GM23338 (cell line): Measurements from ENCODE around the gene ACTR8. TPM values are rescaled to one million over a fixed set of nuclear protein-coding genes. Genes with fewer than 3 reads are reported as not detected.

Experiments used
- ATAC-seq: fragments of 200-7000 bp; cut with Tn5 transposase; 3 replicates; pipeline ENCODE4 v1.9.1; 2020
- DNase-seq: peaks from one replicate; pipeline ENCODE4 v3.0.0-alpha.2; 2015; ENCODE audit warnings: low spot score
- H2AFZ ChIP-seq: fragments of 200-600 bp; sonication (generic); 2 replicates; pipeline ENCODE4 v1.8.0; 2016; ENCODE audit warnings: antibody characterized with exemption, mild to moderate bottlenecking, moderate library complexity
- H3F3A ChIP-seq: fragments of 200-600 bp; sonication (generic); replicated peaks from 2 replicates; pipeline ENCODE4 v1.8.0; 2017; ENCODE audit warnings: antibody characterized with exemption, mixed run types, low read depth
- H3K27ac ChIP-seq: fragments of 200-600 bp; sonication (generic); 2 replicates; pipeline ENCODE4 v1.6.1; 2016; ENCODE audit warnings: low read depth
- H3K27me3 ChIP-seq: fragments of 200-600 bp; sonication (generic); 2 replicates; pipeline ENCODE4 v1.8.0; 2016; ENCODE audit warnings: mild to moderate bottlenecking, mixed run types, moderate library complexity; ENCODE audit not compliant: insufficient read depth
- H3K36me3 ChIP-seq: fragments of 200-600 bp; sonication (generic); 2 replicates; pipeline ENCODE4 v1.8.0; 2016; ENCODE audit warnings: mild to moderate bottlenecking; ENCODE audit not compliant: insufficient read depth
- H3K4me1 ChIP-seq: fragments of 200-600 bp; sonication (generic); 2 replicates; pipeline ENCODE4 v1.8.0; 2016; ENCODE audit warnings: mild to moderate bottlenecking, moderate library complexity; ENCODE audit not compliant: insufficient read depth
- H3K4me2 ChIP-seq: fragments of 200-600 bp; sonication (generic); 2 replicates; pipeline ENCODE4 v1.7.1; 2017; ENCODE audit warnings: mixed run types
- H3K4me3 ChIP-seq: fragments of 200-600 bp; sonication (generic); 2 replicates; pipeline ENCODE4 v1.6.1; 2016; ENCODE audit warnings: mixed run types
- H3K79me2 ChIP-seq: fragments of 200-600 bp; sonication (generic); replicated peaks from 2 replicates; pipeline ENCODE4 v1.8.0; 2017; ENCODE audit warnings: mild to moderate bottlenecking; ENCODE audit not compliant: insufficient read depth
- H3K9me2 ChIP-seq: fragments of 200-600 bp; sonication (generic); 2 replicates; pipeline ENCODE4 v1.8.0; 2017; ENCODE audit not compliant: insufficient read depth
- H4K20me1 ChIP-seq: fragments of 200-600 bp; sonication (generic); replicated peaks from 2 replicates; pipeline ENCODE4 v1.8.0; 2017; ENCODE audit warnings: mild to moderate bottlenecking; ENCODE audit not compliant: insufficient read depth
- H3K27ac Mint-ChIP-seq: 2 replicates; pipeline ENCODE4 v1.8.0; 2020; ENCODE audit warnings: inconsistent platforms, mild to moderate bottlenecking, moderate library complexity, mixed read lengths
- H3K27me3 Mint-ChIP-seq: 3 replicates; pipeline ENCODE4 v1.8.0; 2022; ENCODE audit warnings: low read depth, mild to moderate bottlenecking, moderate library complexity, mixed read lengths, inconsistent platforms; ENCODE audit not compliant: insufficient read depth, poor library complexity
- H3K36me3 Mint-ChIP-seq: 3 replicates; pipeline ENCODE4 v1.8.0; 2021; ENCODE audit warnings: low read depth, mild to moderate bottlenecking, inconsistent platforms, moderate library complexity, mixed read lengths
- H3K4me1 Mint-ChIP-seq: 3 replicates; pipeline ENCODE4 v1.8.0; 2020; ENCODE audit warnings: mild to moderate bottlenecking, inconsistent platforms, mixed read lengths
- H3K4me3 Mint-ChIP-seq: 3 replicates; pipeline ENCODE4 v1.8.0; 2021; ENCODE audit warnings: moderate library complexity, mild to moderate bottlenecking, inconsistent platforms, mixed read lengths
- H3K9me3 Mint-ChIP-seq: 3 replicates; pipeline ENCODE4 v1.8.0; 2020; ENCODE audit warnings: moderate library complexity, mild to moderate bottlenecking, inconsistent platforms, mixed read lengths
- CREB1 ChIP-seq: fragments of 250-450 bp; sonication (Bioruptor Pico); IDR thresholded peaks from 2 replicates; pipeline ENCODE4 v1.5.0; 2020; ENCODE audit warnings: low read depth, mild to moderate bottlenecking, moderate library complexity
- ETS1 ChIP-seq: IDR thresholded peaks from 2 replicates; pipeline ENCODE4 v1.6.1; 2016; ENCODE audit warnings: antibody characterized with exemption
- JUNB ChIP-seq: IDR thresholded peaks from one replicate; pipeline ENCODE4 v1.6.1; 2016; ENCODE audit warnings: antibody characterized with exemption; ENCODE audit not compliant: unreplicated experiment
- POLR2AphosphoS5 ChIP-seq: IDR thresholded peaks from 2 replicates; pipeline ENCODE4 v1.6.1; 2016; ENCODE audit warnings: antibody characterized with exemption, low read depth
- REST ChIP-seq: IDR thresholded peaks from one replicate; pipeline ENCODE4 v1.6.1; 2018; ENCODE audit warnings: antibody characterized with exemption; ENCODE audit not compliant: unreplicated experiment
- STAT1 ChIP-seq: IDR thresholded peaks from one replicate; pipeline ENCODE4 v1.6.1; 2016; ENCODE audit warnings: antibody characterized with exemption; ENCODE audit not compliant: unreplicated experiment
- ZNF114 ChIP-seq: fragments of 250-450 bp; sonication (Bioruptor Pico); IDR thresholded peaks from 2 replicates; pipeline ENCODE4 v1.5.0; 2020; ENCODE audit warnings: mild to moderate bottlenecking, moderate library complexity
- polyA plus RNA-seq: library from polyadenylated mRNA; unstranded; fragments of >200 nt; fragmentation: Nextera tagmentation; extraction: Ambion mirVana; gene quantifications from 2 replicates; pipeline ENCODE4 v1.2.1, GENCODE V29; 2016
- total RNA-seq: library from RNA; depleted of rRNA; stranded (reverse); fragments of >200 nt; shearing (Covaris generic); gene quantifications from 2 replicates; pipeline ENCODE4 v1.2.3, GENCODE V29; 2014
- TF ChIP-seq, protein P1 (sequence below), 2 experiments: fragments of 200-600 bp in 1 of 2; sonication (generic) in 1 of 2; conservative IDR thresholded peaks; 2 replicates each; pipeline versions ENCODE4 v1.5.1 to v1.6.1; 2016 to 2017; ENCODE audit warnings: antibody characterized with exemption in 2 of 2, low read depth in 2 of 2, mild to moderate bottlenecking in 2 of 2, moderate library complexity in 1 of 2

The ACTR8 gene
- total and polyA plus RNA-seq, 2 experiments from 2014 or later: 19.8 to 23.0 TPM

DNA sequence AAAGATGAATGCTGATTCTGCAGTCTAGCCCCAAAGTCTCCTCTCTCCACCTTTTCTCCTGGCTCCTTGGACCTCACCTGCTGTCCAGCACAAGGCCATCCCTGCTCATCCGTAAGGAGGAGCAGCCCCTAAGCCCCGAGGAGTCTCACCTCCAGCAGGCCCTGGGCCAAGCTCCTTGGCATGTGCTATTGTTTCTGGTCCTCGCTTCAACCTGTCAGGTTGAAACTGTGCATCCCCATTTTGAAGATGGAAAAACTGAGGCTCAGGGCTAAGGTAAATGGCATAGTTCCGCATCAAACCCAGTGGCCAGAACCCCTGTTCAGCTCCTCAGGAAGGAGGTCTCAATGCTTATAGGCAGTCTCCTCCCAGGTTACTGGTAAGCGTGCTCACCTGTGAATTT lies 61.9 kb downstream of the ACTR8 start:
- DNase-seq: no peak
- peaks cover 10% of the 10 kb centered on the region for H3K4me1 Mint-ChIP-seq
- no peaks in the 10 kb centered on the region for H3F3A ChIP-seq
- H3K4me1 ChIP-seq: no peaks in the 10 kb centered on the region
- H3K9me3 Mint-ChIP-seq: no peaks in the 10 kb centered on the region
- peaks cover 2% of the 10 kb centered on the region for H3K27me3 Mint-ChIP-seq
- no peak overlapping the region for H3K4me2 ChIP-seq
- no peak overlapping the region for H3K27ac ChIP-seq
- no peaks in the 10 kb centered on the region for H3K27me3 ChIP-seq
- no peak overlapping the region for H3K27ac Mint-ChIP-seq
- no peaks in the 10 kb centered on the region for H3K79me2 ChIP-seq
- no peaks in the 10 kb centered on the region; the same call in 1 of the 2 replicates for H4K20me1 ChIP-seq
- no peaks in the 10 kb centered on the region for H3K9me2 ChIP-seq
- TF ChIP-seq ETS1 (no peak), JUNB (no peak), POLR2AphosphoS5 (no peak), REST (no peak), ZNF114 (no peak), STAT1 (no peak)
- TF ChIP-seq, protein P1, sequence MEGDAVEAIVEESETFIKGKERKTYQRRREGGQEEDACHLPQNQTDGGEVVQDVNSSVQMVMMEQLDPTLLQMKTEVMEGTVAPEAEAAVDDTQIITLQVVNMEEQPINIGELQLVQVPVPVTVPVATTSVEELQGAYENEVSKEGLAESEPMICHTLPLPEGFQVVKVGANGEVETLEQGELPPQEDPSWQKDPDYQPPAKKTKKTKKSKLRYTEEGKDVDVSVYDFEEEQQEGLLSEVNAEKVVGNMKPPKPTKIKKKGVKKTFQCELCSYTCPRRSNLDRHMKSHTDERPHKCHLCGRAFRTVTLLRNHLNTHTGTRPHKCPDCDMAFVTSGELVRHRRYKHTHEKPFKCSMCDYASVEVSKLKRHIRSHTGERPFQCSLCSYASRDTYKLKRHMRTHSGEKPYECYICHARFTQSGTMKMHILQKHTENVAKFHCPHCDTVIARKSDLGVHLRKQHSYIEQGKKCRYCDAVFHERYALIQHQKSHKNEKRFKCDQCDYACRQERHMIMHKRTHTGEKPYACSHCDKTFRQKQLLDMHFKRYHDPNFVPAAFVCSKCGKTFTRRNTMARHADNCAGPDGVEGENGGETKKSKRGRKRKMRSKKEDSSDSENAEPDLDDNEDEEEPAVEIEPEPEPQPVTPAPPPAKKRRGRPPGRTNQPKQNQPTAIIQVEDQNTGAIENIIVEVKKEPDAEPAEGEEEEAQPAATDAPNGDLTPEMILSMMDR (conservative IDR thresholded peaks at IDR 0.05; ENCODE audit: low read depth in 2 of 2): no peak
- no peaks in the 10 kb centered on the region; the same call in 1 of the 2 replicates for H3K36me3 ChIP-seq
- peaks cover 12% of the 10 kb centered on the region; the same call in 1 of the 3 replicates for H3K36me3 Mint-ChIP-seq
- H3K4me3 ChIP-seq: no peak overlapping the region
- H2AFZ ChIP-seq: no peak overlapping the region
- no peak for ATAC-seq
- H3K4me3 Mint-ChIP-seq: no peak overlapping the region

GRCh38 chr3:53819163-53819868 lies 62.6 kb downstream of the ACTR8 start:
- ATAC-seq: no peak
- no peak overlapping the region for H2AFZ ChIP-seq
- TF ChIP-seq POLR2AphosphoS5 (no peak), REST (no peak), ETS1 (no peak), CREB1 (CRISPR knock-in tag) (no peak), JUNB (no peak)
- TF ChIP-seq, protein P1 (conservative IDR thresholded peaks at IDR 0.05; ENCODE audit: low read depth in 2 of 2): no peak

More at GRCh38 chr3:53819163-53819868, 62.6 kb downstream of the ACTR8 start:
- H3K4me2 ChIP-seq: no peak overlapping the region
- Mint-ChIP-seq H3K36me3 (peaks cover 12% of the 10 kb centered on the region; the same call in 1 of the 3 replicates), H3K4me1 (peaks cover 5% of the 10 kb centered on the region), H3K27ac (no peak overlapping the region), H3K4me3 (no peak overlapping the region), H3K27me3 (peaks cover 2% of the 10 kb centered on the region), H3K9me3 (no peaks in the 10 kb centered on the region)
- H3K4me1 ChIP-seq: no peaks in the 10 kb centered on the region
- no peaks in the 10 kb centered on the region; the same call in 1 of the 2 replicates for H3K36me3 ChIP-seq
- H4K20me1 ChIP-seq: no peaks in the 10 kb centered on the region
- no peak overlapping the region for H3K27ac ChIP-seq
- H3K27me3 ChIP-seq: no peaks in the 10 kb centered on the region
- no peaks in the 10 kb centered on the region for H3K9me2 ChIP-seq
- DNase-seq: no peak
- H3K4me3 ChIP-seq: no peak overlapping the region
- H3F3A ChIP-seq: no peaks in the 10 kb centered on the region
- no peaks in the 10 kb centered on the region for H3K79me2 ChIP-seq
